GM12891 (cell line): ENCODE measurements around the gene RBMS3.

Experiments used
- POLR2A ChIP-seq: IDR thresholded peaks from 2 replicates; pipeline ENCODE4 v1.6.1; 2011; ENCODE audit warnings: low read depth, low read length, control low read depth
- POLR2AphosphoS5 ChIP-seq: IDR thresholded peaks from 2 replicates; pipeline ENCODE4 v1.6.1; 2011; ENCODE audit warnings: low read depth, low read length, control low read depth
- POU2F2 ChIP-seq: IDR thresholded peaks from 2 replicates; pipeline ENCODE4 v1.6.1; 2011; ENCODE audit warnings: low read depth, mild to moderate bottlenecking, control low read depth, low read length, moderate library complexity
- TAF1 ChIP-seq: IDR thresholded peaks from 2 replicates; pipeline ENCODE4 v1.6.1; 2011; ENCODE audit warnings: low read depth, low read length, control low read depth

DNA sequence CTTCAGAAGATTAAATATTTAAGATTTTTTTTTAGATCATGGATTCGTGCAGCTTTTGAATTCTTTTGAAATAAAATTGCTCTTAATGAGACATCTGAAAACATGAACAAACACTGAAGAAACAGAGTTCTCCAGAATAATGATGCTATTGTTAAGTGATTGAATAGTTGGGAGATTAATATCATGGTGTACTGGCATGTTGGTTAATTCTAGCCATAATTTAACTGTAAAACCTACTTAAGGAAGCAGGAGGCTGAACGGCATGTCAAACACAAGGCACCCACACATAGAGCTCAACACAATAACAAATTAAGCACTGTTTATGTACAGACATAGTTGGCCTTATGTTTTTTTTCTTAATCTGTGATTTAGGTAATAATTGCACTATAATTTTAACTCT is 185.6 kb downstream of the RBMS3 start:
- TF ChIP-seq POLR2A (no peak), POLR2AphosphoS5 (no peak), POU2F2 (no peak), TAF1 (no peak)
